Left ventricle myocardium inferior (tissue), 1 donor: ENCODE measurements around the gene PVALEF. TPM values are rescaled to one million over a fixed set of nuclear protein-coding genes. Genes with fewer than 3 reads are reported as not detected.

Experiments
- DNase-seq: peaks from one replicate; pipeline ENCODE4 v3.0.0-alpha.2; 2020
- H3K27ac ChIP-seq: fragments of 200-600 bp; replicated peaks from 2 replicates; pipeline ENCODE4 v1.8.0; 2021
- H3K27me3 ChIP-seq: fragments of 200-600 bp; 2 replicates; pipeline ENCODE4 v1.8.0; 2021; ENCODE audit warnings: low read depth
- H3K36me3 ChIP-seq: fragments of 200-600 bp; 2 replicates; pipeline ENCODE4 v1.8.0; 2021
- H3K4me1 ChIP-seq: fragments of 200-600 bp; 2 replicates; pipeline ENCODE4 v1.8.0; 2021
- H3K4me3 ChIP-seq: fragments of 200-600 bp; 2 replicates; pipeline ENCODE4 v1.8.0; 2021; ENCODE audit warnings: mild to moderate bottlenecking, moderate library complexity
- H3K9me3 ChIP-seq: fragments of 200-600 bp; replicated peaks from 2 replicates; pipeline ENCODE4 v1.8.0; 2021
- CTCF ChIP-seq: fragments of 200-600 bp; IDR thresholded peaks from 2 replicates; pipeline ENCODE4 v1.8.0; 2021; ENCODE audit warnings: antibody characterized with exemption, mild to moderate bottlenecking, borderline replicate concordance
- intact Hi-C: fragments of 100-400 bp; cut with micrococcal nuclease; formaldehyde crosslinking; loops from one replicate; pipeline ENCODE4 v1.11.0; 2022
- total RNA-seq: library from RNA; stranded (reverse); fragmentation: NEBNext Ultra II Directional; extraction: Animal tissue kit (Norgen Biotek cat#: 25700); gene quantifications from one replicate; pipeline ENCODE4 v1.2.1, GENCODE V29; 2021
- donor health status: DM: no; HTN: yes; CAD: no; lungs with severe emphysema.

The PVALEF gene
- total RNA-seq, 1 donor from 2014 or later = not detected

GRCh38 chr17:81119223-81120148 is 45.8 kb upstream of the PVALEF start:
- TF ChIP-seq CTCF = no peak
- Histone ChIP-seq H3K36me3 (peaks cover 5% of the 10 kb centered on the region), H3K27ac (no peak overlapping the region), H3K4me1 (peaks cover 28% of the 10 kb centered on the region), H3K4me3 (peak overlapping the region; percentile 55), H3K9me3 (no peaks in the 10 kb centered on the region), H3K27me3 (peaks cover 50% of the 10 kb centered on the region)
- intact Hi-C loops = no loop called here
- peak; percentile 65 for DNase-seq

- no peak for DNase-seq
- peak overlapping the region; percentile 55 for H3K4me3 ChIP-seq
- peaks cover 28% of the 10 kb centered on the region for H3K4me1 ChIP-seq
- H3K9me3 ChIP-seq = no peaks in the 10 kb centered on the region
- H3K36me3 ChIP-seq = peaks cover 5% of the 10 kb centered on the region
- intact Hi-C loops = no loop called here
- no peak overlapping the region for H3K27ac ChIP-seq
- H3K27me3 ChIP-seq = peaks cover 51% of the 10 kb centered on the region
- TF ChIP-seq CTCF = no peak
Observed at GRCh38 chr17:81120149-81120484, 45.2 kb upstream of the PVALEF start.

- Histone ChIP-seq H3K4me3 (no peak overlapping the region), H3K27ac (no peak overlapping the region), H3K4me1 (peaks cover 28% of the 10 kb centered on the region), H3K36me3 (peaks cover 5% of the 10 kb centered on the region), H3K9me3 (no peaks in the 10 kb centered on the region), H3K27me3 (peaks cover 51% of the 10 kb centered on the region)
- DNase-seq = no peak
- intact Hi-C loops = no loop called here
- no peak for TF ChIP-seq CTCF
Observed at GRCh38 chr17:81120695-81121621, 44.3 kb upstream of the PVALEF start.

GRCh38 chr17:81121841-81122733 is 43.2 kb upstream of the PVALEF start:
- Histone ChIP-seq H3K4me3 (no peak overlapping the region), H3K27me3 (peaks cover 51% of the 10 kb centered on the region), H3K36me3 (peaks cover under 1% of the 10 kb centered on the region), H3K27ac (no peak overlapping the region), H3K9me3 (no peaks in the 10 kb centered on the region), H3K4me1 (peaks cover 33% of the 10 kb centered on the region)
- no peak for DNase-seq
- intact Hi-C loops = no loop called here
- TF ChIP-seq CTCF = no peak
